GM12891 (cell line): ENCODE measurements around the gene GATA5.

ENCODE experiments used
- POLR2A ChIP-seq: IDR thresholded peaks from 2 replicates; pipeline ENCODE4 v1.6.1; 2011; ENCODE audit warnings: low read depth, low read length, control low read depth
- POLR2AphosphoS5 ChIP-seq: IDR thresholded peaks from 2 replicates; pipeline ENCODE4 v1.6.1; 2011; ENCODE audit warnings: low read depth, low read length, control low read depth
- POU2F2 ChIP-seq: IDR thresholded peaks from 2 replicates; pipeline ENCODE4 v1.6.1; 2011; ENCODE audit warnings: low read depth, mild to moderate bottlenecking, control low read depth, low read length, moderate library complexity

- TF ChIP-seq POLR2A = no peak
- no peak for TF ChIP-seq POU2F2
- no peak for TF ChIP-seq POLR2AphosphoS5
These were observed 2.7 kb downstream of the GATA5 start for GRCh38 chr20:62472941-62473585.
